Measurements from ENCODE around the gene SLC1A6.
A peak's percentile ranks its signal among the peaks of the same experiment; 100 is the strongest.
"Not testable (repeated sequence)": the region's sequence is repeated elsewhere in the genome, so short reads cannot be mapped to it uniquely, and the experiment has no call there.

Gene SLC1A6

GRCh38 chr19:14979476-14980255, at the start of gene SLC1A6:
Gene SLC1A6 (minus strand): TSS chr19:14979864. CDS start chr19:14972910, 6,954 bp downstream.
- ATAC-seq, result peak; percentile 19
- Mint-ChIP-seq H3K4me1 (peaks cover 9% of the 10 kb centered on the region), H3K36me3 (no peaks in the 10 kb centered on the region), H3K4me3 (no peak within 1 kb of the TSS), H3K27ac (no peak within 1 kb of the TSS), H3K9me3 (no peaks in the 10 kb centered on the region)
- no peak for DNase-seq (ENCODE audit: low spot score in 2 of 2)

- Mint-ChIP-seq H3K27ac (no peak overlapping the region), H3K4me1 (no peaks in the 10 kb centered on the region), H3K9me3 (no peaks in the 10 kb centered on the region), H3K36me3 (no peaks in the 10 kb centered on the region), H3K4me3 (no peak overlapping the region)
- ATAC-seq, result no peak
- no peak for DNase-seq (ENCODE audit: low spot score in 2 of 2)
Measured at GRCh38 chr19:15028490-15028889, 48.8 kb upstream of the SLC1A6 start.

GRCh38 chr19:15025217-15025616, 45.6 kb upstream of the SLC1A6 start:
- Mint-ChIP-seq H3K4me1 (no peaks in the 10 kb centered on the region), H3K4me3 (no peak overlapping the region), H3K9me3 (no peaks in the 10 kb centered on the region), H3K36me3 (no peaks in the 10 kb centered on the region), H3K27ac (no peak overlapping the region)
- DNase-seq (ENCODE audit: low spot score in 2 of 2) (no peak), ATAC-seq (no peak)

- DNase-seq (ENCODE audit: low spot score in 2 of 2), result no peak
- Mint-ChIP-seq H3K9me3 (no peaks in the 10 kb centered on the region), H3K4me3 (no peak overlapping the region)
Measured at GRCh38 chr19:15022752-15023151, 43.1 kb upstream of the SLC1A6 start.

GRCh38 chr19:15021286-15022007, 41.8 kb upstream of the SLC1A6 start:
- DNase-seq (ENCODE audit: low spot score in 2 of 2) (no peak), ATAC-seq (no peak)
- no peaks in the 10 kb centered on the region for H3K9me3 Mint-ChIP-seq
- no peaks in the 10 kb centered on the region for H3K36me3 Mint-ChIP-seq
- H3K4me3 Mint-ChIP-seq, result no peak overlapping the region
- H3K4me1 Mint-ChIP-seq, result no peaks in the 10 kb centered on the region
- H3K27ac Mint-ChIP-seq, result no peak overlapping the region

More at GRCh38 chr19:15022752-15023151, 43.1 kb upstream of the SLC1A6 start:
- no peaks in the 10 kb centered on the region for H3K36me3 Mint-ChIP-seq
- no peak for ATAC-seq
- H3K27ac Mint-ChIP-seq, result no peak overlapping the region
- no peaks in the 10 kb centered on the region for H3K4me1 Mint-ChIP-seq

- H3K4me3 Mint-ChIP-seq; H3K9me3 Mint-ChIP-seq; H3K27ac Mint-ChIP-seq; H3K4me1 Mint-ChIP-seq; DNase-seq (ENCODE audit: low spot score in 2 of 2); H3K36me3 Mint-ChIP-seq; ATAC-seq: not testable (repeated sequence)
Measured at GRCh38 chr19:15018836-15019235, 39.2 kb upstream of the SLC1A6 start.

GRCh38 chr19:15015946-15016542, 36.4 kb upstream of the SLC1A6 start:
- ATAC-seq, result no peak
- Mint-ChIP-seq H3K36me3 (no peaks in the 10 kb centered on the region), H3K4me3 (no peak overlapping the region), H3K27ac (no peak overlapping the region), H3K4me1 (no peaks in the 10 kb centered on the region), H3K9me3 (no peaks in the 10 kb centered on the region)
- DNase-seq (ENCODE audit: low spot score in 2 of 2), result no peak

- no peaks in the 10 kb centered on the region for H3K4me1 Mint-ChIP-seq
- ATAC-seq (no peak), DNase-seq (ENCODE audit: low spot score in 2 of 2) (no peak)
- H3K36me3 Mint-ChIP-seq, result no peaks in the 10 kb centered on the region
- H3K27ac Mint-ChIP-seq, result no peak overlapping the region
- no peaks in the 10 kb centered on the region for H3K9me3 Mint-ChIP-seq
- no peak overlapping the region for H3K4me3 Mint-ChIP-seq
Measured at GRCh38 chr19:15014579-15014978, 34.9 kb upstream of the SLC1A6 start.

- H3K4me1 Mint-ChIP-seq, result no peaks in the 10 kb centered on the region
- no peaks in the 10 kb centered on the region for H3K36me3 Mint-ChIP-seq
- H3K4me3 Mint-ChIP-seq, result no peak overlapping the region
- no peak overlapping the region for H3K27ac Mint-ChIP-seq
- no peak for DNase-seq (ENCODE audit: low spot score in 2 of 2)
- H3K9me3 Mint-ChIP-seq, result no peaks in the 10 kb centered on the region
- ATAC-seq, result peak; percentile 11
Measured at GRCh38 chr19:15010501-15011300, 31.0 kb upstream of the SLC1A6 start.

GRCh38 chr19:15008308-15008707, 28.6 kb upstream of the SLC1A6 start:
- H3K4me1 Mint-ChIP-seq, result no peaks in the 10 kb centered on the region
- no peaks in the 10 kb centered on the region for H3K36me3 Mint-ChIP-seq
- H3K27ac Mint-ChIP-seq, result no peak overlapping the region
- no peak for ATAC-seq
- DNase-seq (ENCODE audit: low spot score in 2 of 2), result no peak
- no peak overlapping the region for H3K4me3 Mint-ChIP-seq
- H3K9me3 Mint-ChIP-seq, result no peaks in the 10 kb centered on the region

GRCh38 chr19:14997981-14998380, 18.3 kb upstream of the SLC1A6 start:
- Mint-ChIP-seq H3K27ac (no peak overlapping the region), H3K9me3 (no peaks in the 10 kb centered on the region), H3K4me3 (no peak overlapping the region), H3K4me1 (no peaks in the 10 kb centered on the region), H3K36me3 (no peaks in the 10 kb centered on the region)
- DNase-seq (ENCODE audit: low spot score in 2 of 2) (no peak), ATAC-seq (no peak)

GRCh38 chr19:14992780-14993179, 13.1 kb upstream of the SLC1A6 start:
- ATAC-seq (no peak), DNase-seq (ENCODE audit: low spot score in 2 of 2) (no peak)
- H3K36me3 Mint-ChIP-seq, result no peaks in the 10 kb centered on the region
- no peak overlapping the region for H3K27ac Mint-ChIP-seq
- H3K4me3 Mint-ChIP-seq, result no peak overlapping the region
- no peaks in the 10 kb centered on the region for H3K9me3 Mint-ChIP-seq
- H3K4me1 Mint-ChIP-seq, result no peaks in the 10 kb centered on the region

- DNase-seq (ENCODE audit: low spot score in 2 of 2), result no peak
- H3K4me3 Mint-ChIP-seq, result no peak overlapping the region
- H3K9me3 Mint-ChIP-seq, result no peaks in the 10 kb centered on the region
- H3K27ac Mint-ChIP-seq, result no peak overlapping the region
- no peaks in the 10 kb centered on the region for H3K4me1 Mint-ChIP-seq
- no peaks in the 10 kb centered on the region for H3K36me3 Mint-ChIP-seq
- ATAC-seq, result no peak
Measured at GRCh38 chr19:14985133-14985532, 5.5 kb upstream of the SLC1A6 start.

- H3K27ac Mint-ChIP-seq, result no peak overlapping the region
- no peaks in the 10 kb centered on the region for H3K36me3 Mint-ChIP-seq
- ATAC-seq (no peak), DNase-seq (ENCODE audit: low spot score in 2 of 2) (no peak)
- H3K4me1 Mint-ChIP-seq, result peaks cover 9% of the 10 kb centered on the region
- no peak overlapping the region for H3K4me3 Mint-ChIP-seq
- H3K9me3 Mint-ChIP-seq, result no peaks in the 10 kb centered on the region
Measured at GRCh38 chr19:14978161-14978776, 1.4 kb downstream of the SLC1A6 start.

GRCh38 chr19:14977128-14977527, 2.5 kb downstream of the SLC1A6 start:
- Mint-ChIP-seq H3K36me3 (no peaks in the 10 kb centered on the region), H3K4me1 (peaks cover 9% of the 10 kb centered on the region), H3K4me3 (no peak overlapping the region), H3K9me3 (no peaks in the 10 kb centered on the region), H3K27ac (no peak overlapping the region)
- no peak for DNase-seq (ENCODE audit: low spot score in 2 of 2)
- no peak for ATAC-seq

Data from stimulated activated effector memory CD8-positive, alpha-beta T cell treated with anti-CD3 and anti-CD28 coated beads, Interleukin-12 subunit alpha, Interleukin-12 subunit beta, amount 100 ng/mL, for 72 hours (primary cell).